Gastrocnemius medialis (tissue), 4 donors: ENCODE measurements around the gene HMX1. TPM values are rescaled to one million over a fixed set of nuclear protein-coding genes. Genes with fewer than 3 reads are reported as not detected.

ENCODE experiments used
- ATAC-seq, 2 donors: fragments of 150-250 bp; one replicate each; pipeline ENCODE4 v1.9.1; 2016
- DNase-seq, 2 donors: peaks; one replicate each; pipeline ENCODE4 v3.0.0-alpha.2; 2019
- H3K27ac ChIP-seq, 4 donors: fragments of 200-600 bp; sonication (generic); 1 replicate in 1 of 4; 2 replicates in 3 of 4; pipeline ENCODE4 v1.5.1; 2016 to 2018; ENCODE audit warnings: mild to moderate bottlenecking in 2 of 4, moderate library complexity in 1 of 4
- H3K27me3 ChIP-seq, 3 donors: fragments of 200-600 bp; sonication (generic) in 2 of 3; 1 replicate in 1 of 3; 2 replicates in 2 of 3; pipeline versions ENCODE4 v1.5.1 to v1.6.0; 2016 to 2019; ENCODE audit warnings: mild to moderate bottlenecking in 1 of 3, moderate library complexity in 1 of 3
- H3K36me3 ChIP-seq, 2 donors: fragments of 200-600 bp; sonication (generic) in 1 of 2; one replicate each; pipeline ENCODE4 v1.5.1; 2017 to 2018
- H3K4me1 ChIP-seq, 2 donors: fragments of 200-600 bp; sonication (generic) in 1 of 2; one replicate each; pipeline ENCODE4 v1.5.1; 2016 to 2017; ENCODE audit warnings: mild to moderate bottlenecking in 2 of 2
- H3K4me3 ChIP-seq, 4 donors: fragments of 200-600 bp; sonication (generic) in 3 of 4; 1 replicate in 1 of 4; 2 replicates in 3 of 4; pipeline ENCODE4 v1.5.1; 2016 to 2019; ENCODE audit warnings: mild to moderate bottlenecking in 2 of 4
- H3K9me3 ChIP-seq, 3 donors: fragments of 200-600 bp; sonication (generic) in 2 of 3; 1 replicate in 1 of 3; 2 replicates in 2 of 3; pipeline ENCODE4 v1.5.1; 2016 to 2019
- CTCF ChIP-seq, 5 experiments: fragments of 450-650 bp in 3 of 5; fragments of 200-600 bp in 2 of 5; sonication (generic) in 2 of 5; IDR thresholded peaks in 4 of 5; conservative IDR thresholded peaks in 1 of 5; 1 replicate in 4 of 5; 2 replicates in 1 of 5; pipeline ENCODE4 v1.5.1; 2016 to 2019; ENCODE audit warnings: antibody characterized with exemption in 5 of 5, mild to moderate bottlenecking in 3 of 5, moderate library complexity in 3 of 5
- POLR2A ChIP-seq, 2 donors: fragments of 450-650 bp; IDR thresholded peaks; one replicate each; pipeline ENCODE4 v1.6.1; 2017; ENCODE audit warnings: antibody characterized with exemption in 2 of 2, mild to moderate bottlenecking in 2 of 2, moderate library complexity in 2 of 2
- in situ Hi-C, 4 donors: fragments of 200-750 bp; cut with MboI; loops; one replicate each; pipeline versions ENCODE4 v1.15.0 to v1.8.0; 2017; ENCODE audit warnings: low sequenced_read_pairs in 4 of 4
- intact Hi-C: fragments of 100-400 bp; cut with DNase I; formaldehyde crosslinking; loops from one replicate; pipeline ENCODE4 v1.15.1; 2023; ENCODE audit warnings: low total_unique reads
- total RNA-seq, 4 donors: library from RNA; depleted of rRNA; stranded (reverse); fragments of >200 nt; gene quantifications; one replicate each; pipeline versions ENCODE4 v1.1.0 to v1.2.3, GENCODE V29; 2016

The HMX1 gene
- total RNA-seq, 4 donors from 2014 or later = not detected

DNA sequence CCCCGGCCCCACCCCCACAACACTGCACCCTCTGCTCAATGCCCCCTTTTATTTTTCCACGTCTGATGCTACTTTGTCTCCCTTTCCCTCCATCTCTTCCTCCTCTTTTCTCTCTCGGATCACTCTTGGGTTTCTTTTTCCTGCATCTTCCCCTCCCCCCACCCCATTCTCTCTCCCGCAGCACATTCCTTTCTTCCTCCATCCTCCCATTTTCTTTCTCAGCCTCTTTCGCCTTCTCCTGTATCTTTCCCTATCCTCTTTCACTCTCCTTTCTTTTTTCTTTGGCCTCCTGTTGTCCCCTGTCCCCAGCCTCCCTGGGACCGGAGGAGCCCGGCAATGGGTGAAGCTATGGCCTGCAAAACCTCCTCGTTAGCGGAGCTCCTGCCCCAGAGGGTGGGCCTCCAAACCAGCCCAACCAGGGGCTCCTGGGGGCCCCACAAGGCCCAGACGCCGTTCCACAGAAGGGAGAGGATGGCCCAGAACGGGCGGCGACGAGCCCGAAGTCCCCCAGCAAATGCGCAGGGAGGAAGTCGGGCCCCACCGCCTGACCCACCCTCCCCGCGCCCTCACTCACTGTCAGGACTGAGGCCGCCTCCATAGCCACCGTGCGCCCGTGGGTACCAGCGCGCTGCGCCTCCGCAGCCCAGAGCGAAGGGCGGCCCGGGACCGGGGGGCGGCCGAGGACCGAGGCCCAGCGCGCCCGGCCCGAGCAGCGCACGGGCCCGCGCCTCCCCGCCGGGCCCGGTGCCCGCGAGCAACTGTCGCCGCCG is 807 bp downstream of the HMX1 start:
- Histone ChIP-seq H3K9me3 (no peaks in the 10 kb centered on the region), H3K4me1 (no peaks in the 10 kb centered on the region), H3K27me3 (peaks cover 58 to 73% (median 67%) of the 10 kb centered on the region in 3 donors), H3K27ac (no peak overlapping the region), H3K4me3 (no peak overlapping the region), H3K36me3 (no peaks in the 10 kb centered on the region)
- DNase-seq = no peak
- TF ChIP-seq CTCF (IDR thresholded peaks at IDR 0.05 in 4 of 5, conservative IDR thresholded peaks at IDR 0.05 in 1 of 5) (no peak), POLR2A (IDR thresholded peaks at IDR 0.05) (no peak)
- no peak for ATAC-seq
- in situ Hi-C loops = no loop called here
- intact Hi-C loops = no loop called here

DNA sequence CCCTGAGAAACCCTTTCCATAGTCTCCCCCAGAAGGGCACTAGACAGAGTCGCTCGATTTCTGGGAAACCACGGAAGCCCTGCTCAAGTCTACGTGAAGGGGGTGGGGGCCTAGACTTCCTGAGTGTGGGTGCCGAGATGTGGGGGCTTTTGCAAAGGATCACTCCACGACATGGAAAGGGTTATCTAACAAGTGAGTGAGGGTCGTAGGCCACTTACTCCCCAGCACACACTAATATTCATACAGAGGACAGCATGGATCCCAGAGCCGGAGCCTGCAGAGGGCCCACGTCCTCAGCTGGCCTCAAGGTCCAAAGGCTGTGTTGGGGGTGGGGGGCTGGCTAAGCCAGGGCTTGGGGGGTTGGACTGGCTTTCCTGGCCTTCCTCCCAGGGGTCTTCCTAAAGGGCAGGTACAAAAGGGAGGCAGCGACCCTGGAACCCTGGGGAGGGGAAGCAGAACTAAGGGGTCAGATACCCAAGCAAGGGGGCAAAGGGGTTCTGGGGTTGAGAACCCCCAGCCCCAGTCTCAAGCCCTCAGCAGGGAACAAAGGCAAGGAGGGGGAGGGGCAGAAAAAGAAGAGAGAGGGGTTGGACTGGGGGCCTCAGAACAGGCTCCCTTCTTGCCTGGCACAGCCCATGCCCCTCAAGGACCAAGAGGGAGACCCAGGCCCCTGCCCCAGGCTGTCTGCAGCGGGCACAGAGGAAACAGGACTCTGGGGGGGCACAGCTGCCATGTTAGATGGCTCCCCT is 1.6 kb downstream of the HMX1 start:
- no peaks in the 10 kb centered on the region for H3K36me3 ChIP-seq
- no peaks in the 10 kb centered on the region for H3K4me1 ChIP-seq
- no peak for TF ChIP-seq POLR2A (IDR thresholded peaks at IDR 0.05)
- no peak for TF ChIP-seq CTCF (IDR thresholded peaks at IDR 0.05 in 4 of 5, conservative IDR thresholded peaks at IDR 0.05 in 1 of 5)
- no peak overlapping the region for H3K4me3 ChIP-seq
- H3K9me3 ChIP-seq = no peaks in the 10 kb centered on the region
- no peak for ATAC-seq
- peaks cover 63 to 72% (median 64%) of the 10 kb centered on the region in 3 donors for H3K27me3 ChIP-seq
- in situ Hi-C loops = no loop called here
- DNase-seq = no peak
- no peak overlapping the region for H3K27ac ChIP-seq
- intact Hi-C loops = no loop called here

DNA sequence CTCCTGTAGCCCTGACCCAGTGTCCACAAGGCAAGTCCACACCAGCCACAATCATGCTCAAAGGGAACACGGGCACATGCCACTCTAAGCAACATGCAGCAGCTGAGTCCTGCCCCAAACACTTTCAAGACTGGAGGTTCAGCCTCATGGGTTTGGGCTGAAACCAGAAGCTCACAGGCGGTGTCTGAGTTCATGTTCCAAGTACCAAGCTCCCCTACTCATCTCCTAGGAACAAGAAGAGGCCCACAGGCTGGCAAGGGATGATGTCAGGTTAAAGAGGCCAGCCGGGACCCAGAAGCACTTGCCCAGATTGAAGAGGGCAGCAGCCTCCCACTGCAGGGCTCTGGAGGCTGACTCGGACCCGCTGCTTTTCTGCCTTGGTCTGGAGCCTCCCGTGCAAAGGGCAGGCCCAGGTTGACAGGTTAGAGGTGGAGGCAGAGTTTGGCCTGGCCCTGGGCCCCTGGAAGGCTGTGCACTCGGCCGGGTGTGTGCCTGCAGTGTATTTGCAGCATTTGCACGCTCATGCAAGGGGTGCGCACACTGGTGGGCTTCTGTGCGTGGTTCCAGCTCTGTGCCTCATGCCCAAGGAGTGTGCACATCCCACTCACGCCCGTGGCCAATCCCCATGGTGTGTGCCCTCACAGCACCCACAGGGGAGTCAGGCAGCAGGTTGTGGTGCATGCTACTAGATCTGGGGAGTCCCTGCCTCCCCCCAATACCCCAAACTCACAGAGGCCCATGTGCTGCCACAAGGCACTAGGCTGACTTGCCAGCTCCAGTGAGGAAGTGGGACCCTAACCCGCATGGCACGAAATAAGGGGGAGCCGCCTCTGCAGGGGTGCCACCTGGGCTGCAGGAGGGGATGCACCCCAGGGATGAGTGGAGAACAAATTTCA is 2.4 kb downstream of the HMX1 start:
- no peaks in the 10 kb centered on the region for H3K9me3 ChIP-seq
- H3K27ac ChIP-seq = no peak overlapping the region
- no peak for TF ChIP-seq CTCF (IDR thresholded peaks at IDR 0.05 in 4 of 5, conservative IDR thresholded peaks at IDR 0.05 in 1 of 5)
- no peak for TF ChIP-seq POLR2A (IDR thresholded peaks at IDR 0.05)
- in situ Hi-C loops (no loop called here), intact Hi-C loops (no loop called here)
- DNase-seq = no peak
- no peaks in the 10 kb centered on the region for H3K36me3 ChIP-seq
- H3K4me3 ChIP-seq = no peak overlapping the region
- peaks cover 65 to 73% (median 67%) of the 10 kb centered on the region in 3 donors for H3K27me3 ChIP-seq
- H3K4me1 ChIP-seq = no peaks in the 10 kb centered on the region
- ATAC-seq = no peak

DNA sequence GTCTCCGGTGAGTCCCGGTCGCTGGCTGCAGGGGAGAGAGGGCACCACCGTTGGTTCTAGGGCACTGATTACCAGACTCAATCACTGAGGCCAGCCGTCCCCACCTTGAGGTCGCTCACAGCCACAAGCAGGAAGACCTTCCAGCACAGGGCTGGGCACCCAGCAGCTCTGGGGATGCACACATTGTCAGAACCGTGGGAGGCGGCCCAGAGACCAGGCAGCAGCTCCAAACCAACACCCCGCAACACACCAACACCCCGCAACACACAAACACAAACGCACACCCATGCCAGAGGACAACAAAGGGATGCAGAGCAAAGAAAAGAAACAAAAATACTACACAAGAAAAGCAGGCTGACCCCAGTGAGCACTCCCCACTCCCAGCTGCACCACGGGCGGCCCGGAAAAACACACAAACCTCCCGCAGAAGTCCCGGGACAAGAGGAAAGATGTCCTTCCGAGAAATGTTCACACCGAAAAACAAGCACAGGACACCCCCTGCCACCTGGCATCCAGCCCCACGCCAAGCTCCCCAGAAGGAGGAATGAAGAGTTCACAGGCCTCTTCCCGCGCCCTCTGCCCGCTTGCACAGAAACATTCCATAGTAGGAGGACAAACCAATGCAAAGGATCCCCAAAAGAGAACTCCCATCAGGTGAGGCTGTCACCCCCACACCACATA is 3.2 kb downstream of the HMX1 start:
- H3K4me1 ChIP-seq = no peaks in the 10 kb centered on the region
- H3K27ac ChIP-seq = no peak overlapping the region
- in situ Hi-C loops = no loop called here
- H3K36me3 ChIP-seq = no peaks in the 10 kb centered on the region
- H3K9me3 ChIP-seq = no peaks in the 10 kb centered on the region
- intact Hi-C loops = no loop called here
- TF ChIP-seq CTCF (IDR thresholded peaks at IDR 0.05 in 4 of 5, conservative IDR thresholded peaks at IDR 0.05 in 1 of 5) (no peak), POLR2A (IDR thresholded peaks at IDR 0.05) (no peak)
- H3K27me3 ChIP-seq = peaks cover 62 to 73% (median 69%) of the 10 kb centered on the region in 3 donors
- DNase-seq = no peak
- no peak overlapping the region for H3K4me3 ChIP-seq
- ATAC-seq = no peak
